Fibroblast of mammary gland (primary cell): ENCODE data around the gene TRAPPC6A.

Source experiments
- DNase-seq: peaks from one replicate; pipeline ENCODE4 v3.0.0-alpha.2; 2010; ENCODE audit warnings: low read depth
- H3K4me3 ChIP-seq: 2 replicates; pipeline ENCODE4 v1.5.1; 2011; ENCODE audit warnings: low read depth, mild to moderate bottlenecking, low read length, moderate library complexity; ENCODE audit not compliant: control insufficient read depth
- CTCF ChIP-seq: conservative IDR thresholded peaks from 2 replicates; pipeline ENCODE4 v1.5.1; 2011; ENCODE audit warnings: low read depth, low read length, inconsistent platforms; ENCODE audit not compliant: control insufficient read depth, insufficient read depth

The TRAPPC6A gene

DNA sequence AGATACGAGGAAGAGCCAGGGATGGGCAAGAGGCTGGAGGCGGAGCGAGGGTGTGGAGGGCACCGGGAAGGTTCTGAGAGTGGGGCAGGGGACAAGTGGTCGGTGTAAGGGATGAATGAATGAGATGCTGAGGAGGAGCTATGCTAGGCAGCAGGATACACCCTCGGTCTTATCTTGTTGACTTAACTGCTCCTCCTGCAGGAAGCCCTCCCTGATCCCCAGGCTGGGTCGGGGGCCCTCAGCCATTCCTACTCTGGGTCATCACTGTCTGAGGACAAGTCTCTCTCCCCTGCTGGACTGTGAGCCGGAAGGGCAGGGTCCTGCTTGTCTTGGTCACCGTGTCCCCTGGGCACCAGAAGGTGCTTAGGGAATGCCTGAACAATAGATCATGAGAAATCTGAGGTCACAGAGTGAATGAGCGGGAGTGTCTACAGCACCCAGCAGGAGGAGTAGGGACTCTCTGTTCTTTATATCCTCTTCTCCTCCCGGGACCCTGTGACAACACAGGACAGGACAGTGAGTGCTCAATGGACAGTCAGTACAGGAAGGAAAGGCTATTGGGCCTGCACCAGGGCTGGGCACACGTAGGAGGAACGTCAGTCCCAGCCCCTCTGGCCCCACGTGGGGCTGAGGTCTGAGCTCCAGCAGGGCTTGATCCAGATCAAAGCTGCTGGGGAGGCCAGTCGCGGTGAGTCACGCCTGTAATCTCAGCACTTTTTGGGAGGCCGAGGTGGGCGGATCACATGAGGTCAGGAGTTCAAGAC, 23.8 kb downstream of the TRAPPC6A start:
- peak; percentile 23 for TF ChIP-seq CTCF
- H3K4me3 ChIP-seq = peak overlapping the region; percentile 3
- peak; percentile 96 for DNase-seq

GRCh38 chr19:45153339-45154063, 24.5 kb downstream of the TRAPPC6A start:
- no peak for TF ChIP-seq CTCF
- DNase-seq = peak; percentile 56
- H3K4me3 ChIP-seq = peak overlapping the region; percentile 3

GRCh38 chr19:45152504-45153338, 25.3 kb downstream of the TRAPPC6A start:
- peak; percentile 59 for DNase-seq
- no peak for TF ChIP-seq CTCF
- no peak overlapping the region for H3K4me3 ChIP-seq

DNA sequence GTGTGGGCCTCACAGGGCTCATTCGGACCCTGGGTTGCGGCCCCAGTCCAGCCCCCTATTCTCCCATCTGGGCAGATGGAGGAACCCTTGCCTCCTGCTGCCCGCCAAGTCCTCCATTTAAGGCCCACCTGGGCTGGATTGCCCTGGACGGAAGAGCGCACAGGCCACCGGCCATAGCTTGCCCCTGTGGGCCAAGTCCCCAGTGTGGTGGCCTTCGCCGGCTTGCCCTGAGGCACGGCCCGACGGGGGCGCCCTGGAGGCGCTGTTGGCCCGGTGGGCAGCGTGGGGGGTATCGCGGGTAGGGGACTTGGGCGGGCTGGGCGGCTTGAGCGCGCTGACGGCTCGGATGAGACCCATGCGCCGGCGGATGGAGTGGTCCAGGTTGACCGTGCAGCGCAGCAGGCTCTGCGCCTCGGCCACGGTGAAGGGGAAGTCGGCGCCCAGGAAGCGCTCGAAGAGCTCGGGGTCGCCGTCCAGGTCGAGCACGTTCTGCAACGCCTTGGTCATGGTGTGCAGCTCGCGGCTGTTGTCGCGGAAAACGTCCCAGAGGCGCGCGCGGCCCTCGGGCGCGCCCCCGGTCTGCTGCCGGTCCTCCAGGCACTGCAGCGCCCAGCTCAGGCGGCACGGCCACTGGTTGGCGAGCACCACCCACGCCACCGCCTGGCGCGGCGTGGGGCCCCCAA, 26.1 kb downstream of the TRAPPC6A start:
- DNase-seq = no peak
- no peak overlapping the region for H3K4me3 ChIP-seq
- no peak for TF ChIP-seq CTCF

DNA sequence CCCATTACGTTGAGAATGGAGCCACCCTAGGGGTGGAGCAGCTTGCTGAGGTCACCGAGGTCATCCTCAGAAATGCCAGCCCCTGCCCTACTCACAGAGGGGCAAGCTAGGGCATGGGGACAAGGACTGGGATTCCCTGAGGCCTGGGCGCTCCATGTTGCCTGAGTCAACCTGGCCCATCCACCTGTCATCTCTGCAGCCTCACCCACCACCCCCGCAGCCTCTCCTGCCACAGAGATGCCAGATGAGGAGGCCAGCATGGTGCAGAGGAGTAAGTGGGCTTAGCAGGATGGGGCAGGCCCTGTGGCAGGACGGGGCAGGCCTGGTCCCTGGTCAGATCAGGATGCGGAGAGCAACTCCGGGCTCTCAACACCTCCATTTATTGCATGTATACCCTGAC, 26.7 kb downstream of the TRAPPC6A start:
- H3K4me3 ChIP-seq = no peak overlapping the region
- no peak for TF ChIP-seq CTCF
- DNase-seq = no peak

DNA sequence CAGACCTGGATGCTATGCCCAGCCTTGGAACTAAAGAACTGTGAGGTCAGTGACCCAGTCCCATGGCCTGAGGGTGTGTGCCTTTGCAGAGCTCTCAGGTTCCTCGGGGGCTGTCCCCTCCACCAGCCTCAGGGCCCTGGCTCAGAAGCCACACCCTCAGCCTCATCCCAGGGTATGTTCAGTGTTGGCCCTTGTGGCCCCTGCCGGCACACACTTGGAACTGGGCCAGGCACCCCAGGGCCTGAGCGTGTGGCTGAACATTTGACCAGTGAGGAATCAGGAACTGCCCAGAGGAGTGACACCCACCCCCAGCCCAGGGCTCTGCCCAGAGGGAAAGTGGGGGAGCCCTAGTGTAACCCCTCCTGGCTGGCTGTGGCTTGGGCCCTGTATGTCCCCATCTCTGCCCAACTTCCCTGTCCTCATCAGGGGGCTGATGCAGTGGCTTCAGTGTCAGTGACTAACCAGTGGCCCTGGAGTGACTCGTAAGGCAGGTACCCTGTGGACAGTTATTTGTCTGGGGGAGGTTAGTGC, 27.2 kb downstream of the TRAPPC6A start:
- TF ChIP-seq CTCF = no peak
- DNase-seq = no peak
- H3K4me3 ChIP-seq = no peak overlapping the region
